HL-60 (cell line): Measurements from ENCODE around the gene GNPTAB.

ENCODE experiments used
- CTCF ChIP-seq: IDR thresholded peaks from one replicate; pipeline ENCODE4 v1.5.1; 2011; ENCODE audit warnings: low read length, control low read depth, inconsistent platforms; ENCODE audit not compliant: insufficient read depth
- GABPA ChIP-seq: IDR thresholded peaks from 2 replicates; pipeline ENCODE4 v1.6.1; 2012; ENCODE audit warnings: low read depth
- POLR2AphosphoS5 ChIP-seq: IDR thresholded peaks from 2 replicates; pipeline ENCODE4 v1.6.1; 2012; ENCODE audit warnings: low read depth
- REST ChIP-seq: IDR thresholded peaks from 2 replicates; pipeline ENCODE4 v1.6.1; 2012; ENCODE audit warnings: low read depth; ENCODE audit not compliant: insufficient replicate concordance
- SPI1 ChIP-seq: IDR thresholded peaks from 2 replicates; pipeline ENCODE4 v1.6.1; 2012; ENCODE audit warnings: low read depth, mild to moderate bottlenecking, borderline replicate concordance

- TF ChIP-seq POLR2AphosphoS5 (no peak), CTCF (no peak), SPI1 (no peak), REST (no peak), GABPA (no peak)
These were observed 26.4 kb downstream of the GNPTAB start for GRCh38 chr12:101804409-101804808.
